ENCODE data around the gene PATJ.
A peak's percentile ranks its signal among the peaks of the same experiment; 100 is the strongest.

Gene PATJ

GRCh38 chr1:61967750-61968149 is 225.5 kb downstream of the PATJ start:
- peak overlapping the region; percentile 51 for H3K4me3 ChIP-seq (ENCODE audit: low read depth, low read length)
- H3K9ac ChIP-seq, result no peak overlapping the region
- H3K4me2 ChIP-seq (ENCODE audit: low read length), result peak overlapping the region; percentile 66
- H3K36me3 ChIP-seq (ENCODE audit: control insufficient read depth, insufficient read depth, low read length), result no peaks in the 10 kb centered on the region
- no peak for TF ChIP-seq CTCF (IDR thresholded peaks at IDR 0.05)
- no peak overlapping the region for H2AFZ ChIP-seq
- peaks cover 6% of the 10 kb centered on the region for H3K4me1 ChIP-seq
- H3K27me3 ChIP-seq (ENCODE audit: control insufficient read depth, insufficient read depth, low read length), result no peaks in the 10 kb centered on the region
- H3K79me2 ChIP-seq, result no peaks in the 10 kb centered on the region
- H3K9me3 ChIP-seq (ENCODE audit: control insufficient read depth, low read length), result no peaks in the 10 kb centered on the region
- peak overlapping the region; percentile 93 for H3K27ac ChIP-seq

- TF ChIP-seq CTCF (IDR thresholded peaks at IDR 0.05), result no peak
- peak overlapping the region; percentile 16 for H3K27ac ChIP-seq
- no peaks in the 10 kb centered on the region for H3K79me2 ChIP-seq
- H3K9ac ChIP-seq, result no peak overlapping the region
- peaks cover 13% of the 10 kb centered on the region for H3K4me1 ChIP-seq
- H3K36me3 ChIP-seq (ENCODE audit: control insufficient read depth, insufficient read depth, low read length), result no peaks in the 10 kb centered on the region
- H2AFZ ChIP-seq, result no peak overlapping the region
- H3K4me3 ChIP-seq (ENCODE audit: low read depth, low read length), result no peak overlapping the region
- no peaks in the 10 kb centered on the region for H3K9me3 ChIP-seq (ENCODE audit: control insufficient read depth, low read length)
- H3K4me2 ChIP-seq (ENCODE audit: low read length), result no peak overlapping the region
- H3K27me3 ChIP-seq (ENCODE audit: control insufficient read depth, insufficient read depth, low read length), result no peaks in the 10 kb centered on the region
Observed at GRCh38 chr1:61968869-61969268, 226.6 kb downstream of the PATJ start.

GRCh38 chr1:61973100-61973837 is 231.0 kb downstream of the PATJ start:
- H3K4me1 ChIP-seq, result peaks cover 23% of the 10 kb centered on the region
- no peaks in the 10 kb centered on the region for H3K36me3 ChIP-seq (ENCODE audit: control insufficient read depth, insufficient read depth, low read length)
- H2AFZ ChIP-seq, result no peak overlapping the region
- H3K9ac ChIP-seq, result no peak overlapping the region
- H3K27me3 ChIP-seq (ENCODE audit: control insufficient read depth, insufficient read depth, low read length), result no peaks in the 10 kb centered on the region
- H3K9me3 ChIP-seq (ENCODE audit: control insufficient read depth, low read length), result no peaks in the 10 kb centered on the region
- peak overlapping the region; percentile 24 for H3K4me2 ChIP-seq (ENCODE audit: low read length)
- H3K27ac ChIP-seq, result peak overlapping the region; percentile 95
- no peaks in the 10 kb centered on the region for H3K79me2 ChIP-seq
- TF ChIP-seq CTCF (IDR thresholded peaks at IDR 0.05), result no peak
- no peak overlapping the region for H3K4me3 ChIP-seq (ENCODE audit: low read depth, low read length)

GRCh38 chr1:61975638-61976037 is 233.4 kb downstream of the PATJ start:
- Histone ChIP-seq H3K79me2 (no peaks in the 10 kb centered on the region), H3K36me3 (ENCODE audit: control insufficient read depth, insufficient read depth, low read length) (no peaks in the 10 kb centered on the region), H3K4me1 (peaks cover 26% of the 10 kb centered on the region), H3K27me3 (ENCODE audit: control insufficient read depth, insufficient read depth, low read length) (no peaks in the 10 kb centered on the region), H3K9ac (no peak overlapping the region), H3K4me2 (ENCODE audit: low read length) (peak overlapping the region; percentile 52), H3K27ac (peak overlapping the region; percentile 95), H3K9me3 (ENCODE audit: control insufficient read depth, low read length) (no peaks in the 10 kb centered on the region), H2AFZ (peak overlapping the region; percentile 62), H3K4me3 (ENCODE audit: low read depth, low read length) (peak overlapping the region; percentile 13)
- no peak for TF ChIP-seq CTCF (IDR thresholded peaks at IDR 0.05)

GRCh38 chr1:61976566-61976965 is 234.3 kb downstream of the PATJ start:
- H3K27me3 ChIP-seq (ENCODE audit: control insufficient read depth, insufficient read depth, low read length), result no peaks in the 10 kb centered on the region
- no peak overlapping the region for H3K9ac ChIP-seq
- H3K36me3 ChIP-seq (ENCODE audit: control insufficient read depth, insufficient read depth, low read length), result no peaks in the 10 kb centered on the region
- no peak overlapping the region for H3K4me3 ChIP-seq (ENCODE audit: low read depth, low read length)
- peaks cover 29% of the 10 kb centered on the region for H3K4me1 ChIP-seq
- peak overlapping the region; percentile 95 for H3K27ac ChIP-seq
- no peaks in the 10 kb centered on the region for H3K9me3 ChIP-seq (ENCODE audit: control insufficient read depth, low read length)
- H3K79me2 ChIP-seq, result no peaks in the 10 kb centered on the region
- no peak for TF ChIP-seq CTCF (IDR thresholded peaks at IDR 0.05)
- no peak overlapping the region for H2AFZ ChIP-seq
- H3K4me2 ChIP-seq (ENCODE audit: low read length), result no peak overlapping the region
